Smooth muscle cell (in vitro differentiated cells): ENCODE data around the gene C16orf89. TPM values are rescaled to one million over a fixed set of nuclear protein-coding genes. Genes with fewer than 3 reads are reported as not detected.

Experiments
- DNase-seq: peaks from one replicate; lab custom pipeline; 2025; ENCODE audit not compliant: unreplicated experiment; lab: John Stamatoyannopoulos, UW
- H2AFZ ChIP-seq: fragments of 200-600 bp; sonication (generic); 2 replicates; pipeline ENCODE4 v1.6.0; 2016; ENCODE audit warnings: antibody characterized with exemption, low read depth, mild to moderate bottlenecking
- H3F3A ChIP-seq: fragments of 200-600 bp; sonication (generic); 2 replicates; pipeline ENCODE4 v1.6.0; 2017; ENCODE audit warnings: antibody characterized with exemption, low read depth
- H3K27ac ChIP-seq: fragments of 200-600 bp; sonication (generic); 2 replicates; pipeline ENCODE4 v1.5.1; 2016; ENCODE audit warnings: low read depth, mild to moderate bottlenecking
- H3K27me3 ChIP-seq: fragments of 200-600 bp; sonication (generic); 2 replicates; pipeline ENCODE4 v1.6.1; 2016; ENCODE audit warnings: low read depth, mild to moderate bottlenecking
- H3K36me3 ChIP-seq: fragments of 200-600 bp; sonication (generic); 2 replicates; pipeline ENCODE4 v1.5.1; 2016; ENCODE audit warnings: low read depth
- H3K4me1 ChIP-seq: fragments of 200-600 bp; sonication (generic); 2 replicates; pipeline ENCODE4 v1.5.1; 2016; ENCODE audit warnings: low read depth
- H3K4me2 ChIP-seq: fragments of 200-600 bp; sonication (generic); 2 replicates; pipeline ENCODE4 v1.6.0; 2016; ENCODE audit warnings: mild to moderate bottlenecking
- H3K4me3 ChIP-seq: fragments of 200-600 bp; sonication (generic); 2 replicates; pipeline ENCODE4 v1.5.1; 2016; ENCODE audit warnings: mild to moderate bottlenecking
- H3K79me2 ChIP-seq: fragments of 200-600 bp; sonication (generic); 2 replicates; pipeline ENCODE4 v1.6.0; 2016; ENCODE audit warnings: low read depth, mild to moderate bottlenecking
- H3K9ac ChIP-seq: fragments of 200-600 bp; sonication (generic); 2 replicates; pipeline ENCODE4 v1.6.0; 2016; ENCODE audit warnings: low read depth
- H3K9me3 ChIP-seq: fragments of 200-600 bp; sonication (generic); replicated peaks from 2 replicates; pipeline ENCODE4 v1.5.1; 2016; ENCODE audit warnings: low read depth
- H4K20me1 ChIP-seq: fragments of 200-600 bp; sonication (generic); 2 replicates; pipeline ENCODE4 v1.6.0; 2016; ENCODE audit warnings: low read depth
- WGBS: methylation state at CpG from one replicate; pipeline ENCODE4 v1.1.7; 2016; ENCODE audit warnings: low lambda C conversion rate; 5-methylcytosine and 5-hydroxymethylcytosine counted together
- polyA plus RNA-seq: library from polyadenylated mRNA; unstranded; fragments of >200 nt; fragmentation: Nextera tagmentation; extraction: Ambion mirVana; gene quantifications from 2 replicates; pipeline ENCODE4 v1.2.1, GENCODE V29; 2016
- total RNA-seq: library from RNA; depleted of rRNA; stranded (reverse); fragments of >200 nt; gene quantifications from 2 replicates; pipeline ENCODE4 v1.2.3, GENCODE V29; 2014
- TF ChIP-seq, protein P1 (sequence below): fragments of 200-600 bp; sonication (generic); IDR thresholded peaks from 2 replicates; pipeline ENCODE4 v1.5.1; 2017; ENCODE audit warnings: borderline replicate concordance, mild to moderate bottlenecking, antibody characterized with exemption; ENCODE audit not compliant: insufficient read depth, poor library complexity, severe bottlenecking

C16orf89 gene
- total and polyA plus RNA-seq, 2 experiments from 2014 or later = not detected

DNA sequence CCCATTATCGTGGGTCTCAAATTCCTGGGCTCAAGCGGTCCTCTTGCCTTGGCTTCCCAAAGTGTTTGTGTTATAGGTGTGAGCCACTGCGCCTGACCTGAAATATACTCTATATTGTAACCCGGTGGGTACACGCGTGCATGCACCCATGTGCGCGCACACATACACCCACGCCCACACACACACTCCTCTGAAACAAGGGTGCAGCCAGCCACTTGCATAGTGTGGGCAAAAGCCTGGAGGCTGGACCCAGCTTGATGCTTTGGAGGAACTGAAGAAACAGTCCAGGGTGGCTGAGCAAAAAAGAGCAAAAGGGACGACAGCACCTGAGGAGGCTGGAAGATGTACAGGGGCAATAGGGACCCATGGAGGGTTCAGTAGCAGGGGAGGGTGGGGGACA lies 61.9 kb downstream of the C16orf89 start:
- no peak for DNase-seq
- Histone ChIP-seq H3K4me2 (no peak overlapping the region), H3K36me3 (no peaks in the 10 kb centered on the region), H2AFZ (no peak overlapping the region), H3K4me1 (no peaks in the 10 kb centered on the region), H3K27me3 (no peaks in the 10 kb centered on the region), H3K79me2 (no peaks in the 10 kb centered on the region), H3K27ac (no peak overlapping the region), H3F3A (no peaks in the 10 kb centered on the region), H3K9me3 (no peaks in the 10 kb centered on the region), H3K4me3 (no peak overlapping the region), H4K20me1 (no peaks in the 10 kb centered on the region), H3K9ac (no peak overlapping the region)
- TF ChIP-seq, protein P1, sequence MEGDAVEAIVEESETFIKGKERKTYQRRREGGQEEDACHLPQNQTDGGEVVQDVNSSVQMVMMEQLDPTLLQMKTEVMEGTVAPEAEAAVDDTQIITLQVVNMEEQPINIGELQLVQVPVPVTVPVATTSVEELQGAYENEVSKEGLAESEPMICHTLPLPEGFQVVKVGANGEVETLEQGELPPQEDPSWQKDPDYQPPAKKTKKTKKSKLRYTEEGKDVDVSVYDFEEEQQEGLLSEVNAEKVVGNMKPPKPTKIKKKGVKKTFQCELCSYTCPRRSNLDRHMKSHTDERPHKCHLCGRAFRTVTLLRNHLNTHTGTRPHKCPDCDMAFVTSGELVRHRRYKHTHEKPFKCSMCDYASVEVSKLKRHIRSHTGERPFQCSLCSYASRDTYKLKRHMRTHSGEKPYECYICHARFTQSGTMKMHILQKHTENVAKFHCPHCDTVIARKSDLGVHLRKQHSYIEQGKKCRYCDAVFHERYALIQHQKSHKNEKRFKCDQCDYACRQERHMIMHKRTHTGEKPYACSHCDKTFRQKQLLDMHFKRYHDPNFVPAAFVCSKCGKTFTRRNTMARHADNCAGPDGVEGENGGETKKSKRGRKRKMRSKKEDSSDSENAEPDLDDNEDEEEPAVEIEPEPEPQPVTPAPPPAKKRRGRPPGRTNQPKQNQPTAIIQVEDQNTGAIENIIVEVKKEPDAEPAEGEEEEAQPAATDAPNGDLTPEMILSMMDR = no peak
- WGBS = 92% methylated on average over 10 of the region's 10 CpGs

DNA sequence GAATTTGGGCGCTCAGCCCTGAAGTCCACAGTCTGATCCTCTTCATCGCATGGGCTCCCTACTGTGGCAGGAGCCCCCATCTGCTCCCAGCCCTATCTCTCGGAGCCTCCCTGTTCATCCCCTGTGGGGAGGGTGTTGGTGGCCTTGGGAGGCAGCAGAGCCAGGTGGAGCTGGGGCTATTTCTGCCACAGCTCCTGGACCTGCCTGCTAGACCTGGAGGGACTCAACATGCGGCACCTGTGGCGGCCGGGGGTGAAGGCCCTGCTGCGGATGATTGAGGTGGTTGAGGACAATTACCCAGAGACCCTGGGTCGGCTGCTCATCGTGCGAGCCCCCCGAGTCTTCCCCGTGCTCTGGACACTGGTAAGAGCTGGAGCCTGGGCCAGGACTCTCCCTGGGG lies 62.5 kb downstream of the C16orf89 start:
- Histone ChIP-seq H3K4me1 (no peaks in the 10 kb centered on the region), H3K9me3 (no peaks in the 10 kb centered on the region), H3F3A (no peaks in the 10 kb centered on the region), H3K27me3 (no peaks in the 10 kb centered on the region), H3K79me2 (no peaks in the 10 kb centered on the region), H3K27ac (no peak overlapping the region), H3K36me3 (no peaks in the 10 kb centered on the region), H3K4me3 (no peak overlapping the region), H2AFZ (no peak overlapping the region), H3K4me2 (no peak overlapping the region), H3K9ac (no peak overlapping the region), H4K20me1 (no peaks in the 10 kb centered on the region)
- TF ChIP-seq, protein P1 = no peak
- 87% methylated on average over 12 of the region's 12 CpGs for WGBS
- DNase-seq = no peak

GRCh38 chr16:5002699-5003143 lies 63.0 kb downstream of the C16orf89 start:
- H3K27me3 ChIP-seq = no peaks in the 10 kb centered on the region
- H3K4me1 ChIP-seq = no peaks in the 10 kb centered on the region

DNA sequence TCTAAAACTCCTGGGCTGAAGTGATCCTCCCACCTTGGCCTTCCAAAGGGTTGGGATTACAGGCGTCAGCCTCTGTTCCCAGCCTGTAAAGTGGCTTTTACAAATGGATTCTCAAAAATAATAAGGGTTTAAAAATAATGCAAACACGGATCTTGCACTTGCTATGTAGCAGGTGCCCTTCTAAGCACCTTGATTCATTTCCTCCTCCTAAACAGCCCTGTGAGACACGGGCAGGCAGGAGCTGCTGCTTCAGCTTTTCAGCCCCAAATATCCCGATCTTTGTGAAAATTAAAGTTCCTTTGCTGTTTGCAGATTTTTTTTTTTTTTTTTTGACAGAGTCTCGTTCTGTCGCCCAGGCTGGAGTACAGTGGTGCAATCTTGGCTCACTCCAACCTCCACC lies 63.8 kb downstream of the C16orf89 start:
- H2AFZ ChIP-seq = no peak overlapping the region
- H3K27ac ChIP-seq = no peak overlapping the region
- no peaks in the 10 kb centered on the region for H3F3A ChIP-seq
- no peak overlapping the region for H3K4me2 ChIP-seq
- no peak overlapping the region for H3K4me3 ChIP-seq
- H4K20me1 ChIP-seq = no peaks in the 10 kb centered on the region
- no peaks in the 10 kb centered on the region for H3K9me3 ChIP-seq
- H3K27me3 ChIP-seq = no peaks in the 10 kb centered on the region
- H3K79me2 ChIP-seq = no peaks in the 10 kb centered on the region
- WGBS = 84% methylated on average over 6 of the region's 6 CpGs
- H3K36me3 ChIP-seq = no peaks in the 10 kb centered on the region
- H3K4me1 ChIP-seq = no peaks in the 10 kb centered on the region
- TF ChIP-seq, protein P1 = no peak
- no peak overlapping the region for H3K9ac ChIP-seq
- DNase-seq = no peak

More at GRCh38 chr16:5002699-5003143, 63.0 kb downstream of the C16orf89 start:
- no peaks in the 10 kb centered on the region for H3F3A ChIP-seq
- H3K4me3 ChIP-seq = no peak overlapping the region
- no peaks in the 10 kb centered on the region for H3K79me2 ChIP-seq
- no peak overlapping the region for H3K4me2 ChIP-seq
- H2AFZ ChIP-seq = no peak overlapping the region
- DNase-seq = no peak
- TF ChIP-seq, protein P1 = no peak
- H3K9ac ChIP-seq = no peak overlapping the region
- H3K9me3 ChIP-seq = no peaks in the 10 kb centered on the region
- no peaks in the 10 kb centered on the region for H3K36me3 ChIP-seq
- no peaks in the 10 kb centered on the region for H4K20me1 ChIP-seq
- no peak overlapping the region for H3K27ac ChIP-seq
- WGBS = 90% methylated on average over 3 of the region's 3 CpGs
